Kidney (tissue), 14 donors: ENCODE measurements around the gene ZNF787. TPM values are rescaled to one million over a fixed set of nuclear protein-coding genes. Genes with fewer than 3 reads are reported as not detected.

Source experiments
- DNase-seq, 5 donors: peaks; one replicate each; pipeline ENCODE4 v3.0.0-alpha.2; 2013 to 2020
- FAIRE-seq: peaks from 2 replicates; lab custom pipeline; 2012; peaks lifted over from hg19 to GRCh38; lab: Jason Lieb, UNC
- H3K27ac ChIP-seq, 2 donors: one replicate each; pipeline ENCODE4 v1.7.0; 2013; ENCODE audit warnings: low read depth in 2 of 2, low read length in 2 of 2, inconsistent platforms in 1 of 2
- H3K27me3 ChIP-seq: one replicate; pipeline ENCODE4 v1.7.1; 2013; ENCODE audit warnings: low read length, inconsistent platforms; ENCODE audit not compliant: control insufficient read depth, insufficient read depth
- H3K36me3 ChIP-seq, 3 donors: one replicate each; pipeline versions ENCODE4 v1.7.0 to v1.7.1; 2013; ENCODE audit warnings: low read length in 3 of 3, control low read depth in 1 of 3, inconsistent platforms in 1 of 3; ENCODE audit not compliant: insufficient read depth in 3 of 3, control insufficient read depth in 2 of 3
- H3K4me1 ChIP-seq, 3 donors: one replicate each; pipeline versions ENCODE4 v1.7.0 to v1.7.1; 2013; ENCODE audit warnings: low read length in 3 of 3, inconsistent platforms in 1 of 3, low read depth in 1 of 3; ENCODE audit not compliant: control insufficient read depth in 2 of 3, insufficient read depth in 2 of 3
- H3K4me3 ChIP-seq, 3 donors: one replicate each; pipeline versions ENCODE4 v1.7.0 to v1.8.1; 2013; ENCODE audit warnings: low read length in 3 of 3, control low read depth in 1 of 3, inconsistent platforms in 1 of 3
- H3K9ac ChIP-seq, 3 donors: one replicate each; pipeline versions ENCODE4 v1.7.0 to v1.7.1; 2013; ENCODE audit warnings: low read length in 3 of 3, control low read depth in 1 of 3, inconsistent platforms in 1 of 3
- H3K9me3 ChIP-seq, 3 donors: one replicate each; pipeline versions ENCODE4 v1.7.0 to v1.7.1; 2013; ENCODE audit warnings: low read length in 3 of 3, control low read depth in 1 of 3, inconsistent platforms in 1 of 3; ENCODE audit not compliant: control insufficient read depth in 2 of 3, insufficient read depth in 1 of 3
- intact Hi-C: fragments of 100-400 bp; cut with DNase I; formaldehyde crosslinking; loops from one replicate; pipeline ENCODE4 v1.11.1; 2022
- polyA plus RNA-seq: library from polyadenylated mRNA; stranded (reverse); fragments of 350-450 nt; fragmentation: Illumina TruSeq; extraction: RNeasy Lipid Tissue Mini Kit (QIAGEN cat#74804); gene quantifications from one replicate; pipeline ENCODE4 v1.2.3, GENCODE V29; 2014; ENCODE audit warnings: low read depth, low replicate concordance; ENCODE audit not compliant: insufficient read depth
- total RNA-seq: library from RNA; stranded (reverse); fragmentation: NEBNext Ultra II Directional; extraction: Animal tissue kit (Norgen Biotek cat#: 25700); gene quantifications from one replicate; pipeline ENCODE4 v1.2.1, GENCODE V29; 2021
- TF ChIP-seq, protein P1 (sequence below): IDR thresholded peaks from 3 replicates; pipeline ENCODE4 v1.5.1; 2012; ENCODE audit warnings: mild to moderate bottlenecking, moderate library complexity, borderline replicate concordance; ENCODE audit not compliant: insufficient read depth; ENCODE audit errors: extremely low read depth
- donor health status: control.
- donor health status: control.
- donor health status: control.
- donor health status: control.
- donor health status: control.
- donor health status: DM: yes; HTN: yes; CAD: no.
- donor health status: Normal renal cell carcinoma (clear cell type).

ZNF787 gene
- total and polyA plus RNA-seq, 2 donors from 2014 or later = 23.0 to 31.9 TPM

DNA sequence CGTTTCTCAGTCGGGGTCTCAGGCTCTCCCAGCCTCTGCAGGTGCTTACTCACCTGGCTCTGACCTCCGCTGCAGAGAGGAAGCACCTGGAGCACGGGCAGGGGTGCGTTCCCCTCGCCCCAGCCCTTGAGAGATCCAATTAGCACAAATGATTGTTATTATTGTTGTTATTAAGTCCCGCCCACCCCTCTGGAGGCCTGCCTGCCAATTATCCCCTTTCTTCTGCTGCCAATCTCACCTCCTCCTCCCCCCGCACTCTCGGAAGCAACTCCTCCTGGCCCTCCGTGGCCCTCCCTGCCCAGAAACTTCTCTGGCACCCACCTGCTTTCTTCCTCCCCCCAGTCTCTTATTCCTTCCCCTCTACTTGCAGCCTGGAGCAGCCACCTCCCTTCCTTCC, 8.8 kb downstream of the ZNF787 start:
- H3K4me3 ChIP-seq = no peak overlapping the region

DNA sequence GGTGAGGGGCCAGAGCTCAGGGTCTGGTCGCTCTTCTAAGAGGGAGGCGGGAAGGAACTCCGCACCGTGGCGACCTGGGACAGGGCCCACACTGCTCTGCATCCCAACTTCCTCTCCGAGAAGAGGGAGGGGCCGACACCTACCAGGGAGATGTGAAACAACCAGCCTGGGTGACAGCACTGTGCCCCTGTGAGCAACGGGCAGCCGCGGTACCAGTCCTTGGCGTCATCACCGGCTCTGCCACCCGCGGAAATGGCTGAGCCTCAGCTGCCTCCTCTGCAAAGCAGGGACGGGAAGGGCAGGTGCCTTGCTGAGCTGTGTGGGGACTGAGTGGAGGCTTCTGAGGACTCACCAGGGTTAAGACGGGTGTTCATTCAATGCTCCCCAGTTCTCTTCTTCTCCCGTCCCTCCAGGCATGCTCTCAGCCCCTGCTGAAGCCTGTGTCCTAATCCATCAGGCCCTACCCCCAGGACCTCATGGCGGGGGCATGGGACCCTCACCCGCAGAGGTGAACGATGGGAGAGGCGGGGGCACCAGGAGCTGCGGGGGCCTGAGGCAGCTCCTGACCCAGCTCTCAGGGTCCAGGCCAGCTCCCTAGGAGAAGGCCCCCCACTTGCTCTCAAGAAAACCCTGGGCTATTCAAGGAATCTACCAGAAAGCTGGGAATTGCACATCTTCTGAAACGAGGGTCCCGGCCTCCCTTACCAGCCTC, 9.3 kb downstream of the ZNF787 start:
- Histone ChIP-seq H3K4me1 (peaks cover 0 to 52% (median 30%) of the 10 kb centered on the region in 3 donors), H3K36me3 (peaks cover 0 to 2% (median 0%) of the 10 kb centered on the region in 3 donors), H3K27me3 (no peaks in the 10 kb centered on the region), H3K9me3 (no peaks in the 10 kb centered on the region), H3K4me3 (no peak overlapping the region), H3K9ac (no peak overlapping the region), H3K27ac (peak overlapping the region; percentile 53 to 60)
- DNase-seq = peak in 2 of 5 donors; percentile 27 to 52
- intact Hi-C loops = no loop called here
- FAIRE-seq = no peak
- TF ChIP-seq, protein P1, sequence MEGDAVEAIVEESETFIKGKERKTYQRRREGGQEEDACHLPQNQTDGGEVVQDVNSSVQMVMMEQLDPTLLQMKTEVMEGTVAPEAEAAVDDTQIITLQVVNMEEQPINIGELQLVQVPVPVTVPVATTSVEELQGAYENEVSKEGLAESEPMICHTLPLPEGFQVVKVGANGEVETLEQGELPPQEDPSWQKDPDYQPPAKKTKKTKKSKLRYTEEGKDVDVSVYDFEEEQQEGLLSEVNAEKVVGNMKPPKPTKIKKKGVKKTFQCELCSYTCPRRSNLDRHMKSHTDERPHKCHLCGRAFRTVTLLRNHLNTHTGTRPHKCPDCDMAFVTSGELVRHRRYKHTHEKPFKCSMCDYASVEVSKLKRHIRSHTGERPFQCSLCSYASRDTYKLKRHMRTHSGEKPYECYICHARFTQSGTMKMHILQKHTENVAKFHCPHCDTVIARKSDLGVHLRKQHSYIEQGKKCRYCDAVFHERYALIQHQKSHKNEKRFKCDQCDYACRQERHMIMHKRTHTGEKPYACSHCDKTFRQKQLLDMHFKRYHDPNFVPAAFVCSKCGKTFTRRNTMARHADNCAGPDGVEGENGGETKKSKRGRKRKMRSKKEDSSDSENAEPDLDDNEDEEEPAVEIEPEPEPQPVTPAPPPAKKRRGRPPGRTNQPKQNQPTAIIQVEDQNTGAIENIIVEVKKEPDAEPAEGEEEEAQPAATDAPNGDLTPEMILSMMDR = no peak

More for the DNA sequence above, 8.8 kb downstream of the ZNF787 start:
- Histone ChIP-seq H3K4me1 (peaks cover 0 to 52% (median 30%) of the 10 kb centered on the region in 3 donors), H3K9me3 (no peaks in the 10 kb centered on the region), H3K9ac (no peak overlapping the region), H3K27me3 (no peaks in the 10 kb centered on the region), H3K36me3 (no peaks in the 10 kb centered on the region), H3K27ac (no peak overlapping the region)
- intact Hi-C loops = no loop called here
- TF ChIP-seq, protein P1 = no peak
- FAIRE-seq = no peak
- no peak for DNase-seq

DNA sequence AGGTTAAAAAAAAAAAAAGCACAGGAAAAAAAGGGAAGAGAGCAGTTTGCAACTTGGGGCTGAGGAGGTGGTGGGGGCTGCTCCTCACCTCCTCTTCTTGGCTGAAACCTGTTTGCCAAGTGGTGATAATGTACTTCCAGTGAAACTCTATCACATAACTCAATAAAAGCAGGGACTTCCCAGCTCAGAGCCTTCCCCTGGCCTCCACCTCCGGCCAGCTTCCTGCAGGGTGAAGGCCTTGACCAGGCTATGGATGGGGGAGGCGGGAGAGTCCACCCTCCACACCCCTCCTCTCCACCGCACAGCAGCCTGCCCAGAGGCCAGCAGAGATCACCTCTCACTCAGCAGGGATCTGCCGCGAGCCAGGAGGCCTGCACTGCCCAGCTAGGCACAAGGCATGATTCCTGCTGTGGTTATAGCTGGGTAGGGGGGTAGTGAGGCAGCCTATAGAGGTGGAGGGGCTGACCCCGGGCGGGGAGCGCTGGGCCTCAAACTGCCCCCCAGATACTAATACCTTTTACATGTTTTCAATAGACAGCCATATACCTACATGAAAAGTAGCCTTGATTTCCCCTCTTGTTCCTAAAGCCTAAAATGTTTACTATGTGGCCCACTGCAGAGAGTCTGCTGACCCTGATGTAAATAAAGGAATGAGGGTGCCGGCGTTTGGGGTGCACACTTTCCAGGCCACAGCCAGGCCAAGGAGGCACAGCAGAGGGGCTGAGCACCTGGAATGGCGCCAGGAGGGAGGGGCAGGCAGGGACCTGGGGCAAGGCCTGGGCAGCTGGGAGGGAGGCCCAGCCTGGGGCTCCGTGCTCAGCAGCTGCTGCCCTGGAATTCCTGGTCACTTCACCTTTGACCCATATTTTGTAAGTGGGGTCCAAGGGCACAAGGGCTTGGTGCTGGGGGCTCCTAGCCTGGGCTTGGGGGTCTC, 10.3 kb downstream of the ZNF787 start:
- TF ChIP-seq, protein P1 = no peak
- no peak overlapping the region for H3K9ac ChIP-seq
- H3K4me3 ChIP-seq = no peak overlapping the region
- H3K4me1 ChIP-seq = peaks cover 0 to 55% (median 30%) of the 10 kb centered on the region in 3 donors
- peaks cover 0 to 2% (median 0%) of the 10 kb centered on the region in 3 donors for H3K36me3 ChIP-seq
- no peaks in the 10 kb centered on the region for H3K9me3 ChIP-seq
- no peak for FAIRE-seq
- H3K27ac ChIP-seq = peak overlapping the region; percentile 53 to 60
- intact Hi-C loops = no loop called here
- H3K27me3 ChIP-seq = no peaks in the 10 kb centered on the region
- peak in 4 of 5 donors; percentile 58 to 88 (median 68) for DNase-seq
